Measurements from ENCODE around the gene HECW1. TPM values are rescaled to one million over a fixed set of nuclear protein-coding genes. Genes with fewer than 3 reads are reported as not detected.

Gene HECW1
- total RNA-seq, 1 donor from 2014 or later, result 68.7 TPM

- peaks cover 2% of the 10 kb centered on the region for H3K27me3 Mint-ChIP-seq (ENCODE audit: unreplicated experiment)
- no peak for DNase-seq
- H3K27ac Mint-ChIP-seq (ENCODE audit: unreplicated experiment), result no peak overlapping the region
- peaks cover 22% of the 10 kb centered on the region for H3K36me3 Mint-ChIP-seq (ENCODE audit: unreplicated experiment)
- no peaks in the 10 kb centered on the region for H3K9me3 Mint-ChIP-seq (ENCODE audit: unreplicated experiment)
- H3K4me1 Mint-ChIP-seq (ENCODE audit: low read depth, unreplicated experiment), result peaks cover 6% of the 10 kb centered on the region
- no peak overlapping the region for H3K4me3 Mint-ChIP-seq (ENCODE audit: unreplicated experiment)
- TF ChIP-seq CTCF (IDR thresholded peaks at IDR 0.05; ENCODE audit: partially characterized antibody, unreplicated experiment), result peak; percentile 9
Observed at GRCh38 chr7:43511029-43511428, 398.6 kb downstream of the HECW1 start.

DNA sequence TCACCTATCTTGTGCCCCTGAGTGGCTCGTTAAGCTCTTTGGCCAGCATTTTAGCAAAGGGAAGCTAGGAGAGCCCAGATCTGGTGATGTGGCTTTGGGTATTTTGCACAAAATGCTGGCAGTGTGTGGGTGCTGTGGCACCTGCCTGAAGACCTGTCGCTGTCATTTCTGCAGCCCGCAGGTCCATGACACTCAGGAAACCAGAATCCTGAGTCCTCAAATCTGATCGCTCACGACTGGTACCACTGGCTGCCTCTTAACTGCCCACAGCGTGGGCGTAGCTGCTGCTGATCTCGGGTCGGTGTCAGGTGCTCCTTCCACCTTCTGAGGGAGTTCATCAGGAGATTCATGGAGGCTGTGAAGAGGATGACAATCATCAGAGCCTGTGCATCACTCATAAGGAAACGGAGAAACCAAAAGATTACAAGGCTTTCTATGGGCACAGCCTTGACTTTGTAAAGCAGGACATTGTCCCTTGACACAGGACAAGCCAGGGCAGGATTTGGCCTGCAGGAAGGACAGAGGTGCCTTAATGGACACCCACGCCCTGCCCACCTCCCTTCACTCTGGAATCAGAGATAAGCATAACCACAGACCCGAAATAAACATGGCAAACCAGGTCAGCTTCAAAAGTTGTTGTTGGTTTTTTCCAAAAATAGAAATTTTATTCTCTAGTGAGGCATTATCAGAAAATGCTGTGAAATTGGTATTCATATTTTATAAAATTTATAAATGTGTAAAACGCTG, 399.5 kb downstream of the HECW1 start:
- no peak overlapping the region for H3K27ac Mint-ChIP-seq (ENCODE audit: unreplicated experiment)
- DNase-seq, result no peak
- H3K36me3 Mint-ChIP-seq (ENCODE audit: unreplicated experiment), result peaks cover 22% of the 10 kb centered on the region
- TF ChIP-seq CTCF (IDR thresholded peaks at IDR 0.05; ENCODE audit: partially characterized antibody, unreplicated experiment), result no peak
- no peaks in the 10 kb centered on the region for H3K9me3 Mint-ChIP-seq (ENCODE audit: unreplicated experiment)
- H3K4me1 Mint-ChIP-seq (ENCODE audit: low read depth, unreplicated experiment), result peaks cover 6% of the 10 kb centered on the region
- H3K4me3 Mint-ChIP-seq (ENCODE audit: unreplicated experiment), result no peak overlapping the region
- peaks cover 3% of the 10 kb centered on the region for H3K27me3 Mint-ChIP-seq (ENCODE audit: unreplicated experiment)

- Mint-ChIP-seq H3K27me3 (ENCODE audit: unreplicated experiment) (peaks cover 3% of the 10 kb centered on the region), H3K4me1 (ENCODE audit: low read depth, unreplicated experiment) (peaks cover 6% of the 10 kb centered on the region), H3K4me3 (ENCODE audit: unreplicated experiment) (no peak overlapping the region), H3K36me3 (ENCODE audit: unreplicated experiment) (peaks cover 22% of the 10 kb centered on the region), H3K27ac (ENCODE audit: unreplicated experiment) (no peak overlapping the region), H3K9me3 (ENCODE audit: unreplicated experiment) (no peaks in the 10 kb centered on the region)
- no peak for DNase-seq
- no peak for TF ChIP-seq CTCF (IDR thresholded peaks at IDR 0.05; ENCODE audit: partially characterized antibody, unreplicated experiment)
Observed at GRCh38 chr7:43513251-43513650, 400.8 kb downstream of the HECW1 start.

- H3K36me3 Mint-ChIP-seq (ENCODE audit: unreplicated experiment), result no peaks in the 10 kb centered on the region
- H3K9me3 Mint-ChIP-seq (ENCODE audit: unreplicated experiment), result peaks cover 4% of the 10 kb centered on the region
- H3K27ac Mint-ChIP-seq (ENCODE audit: unreplicated experiment), result no peak overlapping the region
- no peak for DNase-seq
- H3K27me3 Mint-ChIP-seq (ENCODE audit: unreplicated experiment), result peaks cover 7% of the 10 kb centered on the region
- TF ChIP-seq CTCF (IDR thresholded peaks at IDR 0.05; ENCODE audit: partially characterized antibody, unreplicated experiment), result no peak
- peaks cover 21% of the 10 kb centered on the region for H3K4me1 Mint-ChIP-seq (ENCODE audit: low read depth, unreplicated experiment)
- no peak overlapping the region for H3K4me3 Mint-ChIP-seq (ENCODE audit: unreplicated experiment)
Observed at GRCh38 chr7:43516581-43517342, 404.3 kb downstream of the HECW1 start.

DNA sequence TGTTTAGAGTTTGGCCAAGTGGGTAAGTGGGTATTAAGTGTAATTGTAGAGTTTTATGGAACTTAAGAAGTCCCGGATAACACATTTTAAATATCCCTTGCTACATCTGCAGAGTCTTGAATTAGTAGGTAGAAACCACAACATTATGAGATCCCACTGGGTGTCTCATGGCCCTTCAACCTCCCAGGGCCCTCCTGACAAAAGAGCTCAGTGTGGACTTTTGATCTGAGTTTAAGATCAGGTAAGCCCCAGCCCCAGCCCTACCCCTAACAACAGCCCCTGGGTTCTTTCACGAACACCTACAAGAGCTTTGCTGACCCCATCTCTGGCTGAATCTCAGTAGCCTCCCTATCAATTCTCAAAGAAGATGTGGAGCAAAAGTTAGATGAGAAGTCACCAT, 405.0 kb downstream of the HECW1 start:
- Mint-ChIP-seq H3K4me1 (ENCODE audit: low read depth, unreplicated experiment) (peaks cover 21% of the 10 kb centered on the region), H3K27me3 (ENCODE audit: unreplicated experiment) (peaks cover 5% of the 10 kb centered on the region), H3K4me3 (ENCODE audit: unreplicated experiment) (no peak overlapping the region), H3K36me3 (ENCODE audit: unreplicated experiment) (no peaks in the 10 kb centered on the region), H3K9me3 (ENCODE audit: unreplicated experiment) (peaks cover 4% of the 10 kb centered on the region), H3K27ac (ENCODE audit: unreplicated experiment) (no peak overlapping the region)
- TF ChIP-seq CTCF (IDR thresholded peaks at IDR 0.05; ENCODE audit: partially characterized antibody, unreplicated experiment), result no peak
- no peak for DNase-seq

Data from glutamatergic neuron (in vitro differentiated cells).